K562 (cell line): ENCODE results near the gene ZFY. TPM values are rescaled to one million over a fixed set of nuclear protein-coding genes. Genes with fewer than 3 reads are reported as not detected.
"Not testable (repeated sequence)": the region's sequence is repeated elsewhere in the genome, so short reads cannot be mapped to it uniquely, and the experiment has no call there.

Experiments used
- ATAC-seq: fragments of 200-7000 bp; cut with Tn5 transposase; 3 replicates; pipeline ENCODE4 v1.9.1; 2020; ENCODE audit warnings: moderate library complexity
- BruUV-seq: library from RNA; stranded (reverse); fragments of 400-500 nt; replicated peaks from 2 replicates; lab custom pipeline; 2021; lab: Mats Ljungman, UMichigan
- CTCF ChIA-PET: fragments of 300-600 bp; formaldehyde crosslinking; extraction: SDS; loops from one replicate; lab custom pipeline; 2021; ENCODE audit warnings: low intra/inter-chr PET ratio; lab: Yijun Ruan, JAX
- POLR2A ChIA-PET: fragments of 300-600, 350-650 bp; sonication (Branson Sonifier 250); formaldehyde crosslinking; extraction: SDS; loops from one replicate; lab custom pipeline; 2021; ENCODE audit warnings: antibody characterized with exemption, inconsistent platforms; lab: Yijun Ruan, JAX
- DNase-seq, 4 experiments: peaks; one replicate each; pipeline versions ENCODE4 v3.0.0 to v3.0.0-alpha.2; 2011 to 2018; ENCODE audit warnings: low spot score in 3 of 4, mixed read lengths in 3 of 4; ENCODE audit errors: extremely low read depth in 1 of 4
- FAIRE-seq: peaks from 2 replicates; lab custom pipeline; 2011; peaks lifted over from hg19 to GRCh38; lab: Jason Lieb, UNC
- H2AFZ ChIP-seq: 2 replicates; pipeline ENCODE4 v1.6.0; 2011; ENCODE audit warnings: low read depth, low read length, control low read depth, inconsistent platforms
- H3K27ac ChIP-seq: fragments of 200-600 bp; 3 replicates; pipeline ENCODE4 v1.8.0; 2011; ENCODE audit warnings: low read depth, mild to moderate bottlenecking, control low read depth, inconsistent platforms, low read length, moderate library complexity, mixed read lengths; ENCODE audit errors: extremely low read depth
- H3K27me3 ChIP-seq, 2 experiments: fragments of 300-600 bp in 1 of 2; 2 replicates in 1 of 2; 3 replicates in 1 of 2; pipeline versions ENCODE4 v1.6.0 to v1.8.0; 2011; ENCODE audit warnings: inconsistent platforms in 2 of 2, low read length in 2 of 2, mild to moderate bottlenecking in 1 of 2, mixed read lengths in 1 of 2, moderate library complexity in 1 of 2; ENCODE audit not compliant: control insufficient read depth in 2 of 2, insufficient read depth in 2 of 2
- H3K36me3 ChIP-seq: fragments of 300-600 bp; 3 replicates; pipeline ENCODE4 v1.8.0; 2011; ENCODE audit warnings: mild to moderate bottlenecking, low read length, inconsistent platforms; ENCODE audit not compliant: control insufficient read depth, insufficient read depth
- H3K4me1 ChIP-seq, 2 experiments: fragments of 200-600 bp in 1 of 2; replicated peaks in 1 of 2; 2 replicates in 1 of 2; 3 replicates in 1 of 2; pipeline versions ENCODE4 v1.5.1 to v1.8.0; 2011; ENCODE audit warnings: inconsistent platforms in 2 of 2, low read length in 2 of 2, mild to moderate bottlenecking in 1 of 2, mixed read lengths in 1 of 2, moderate library complexity in 1 of 2; ENCODE audit not compliant: control insufficient read depth in 2 of 2, insufficient read depth in 2 of 2
- H3K4me2 ChIP-seq: 2 replicates; pipeline ENCODE4 v1.6.1; 2011; ENCODE audit warnings: low read length, control low read depth, inconsistent platforms, mixed read lengths; ENCODE audit not compliant: insufficient read depth
- H3K4me3 ChIP-seq: fragments of 200-600 bp; sonication (generic), shearing (Covaris generic); 2 replicates; pipeline ENCODE4 v1.5.1; 2016; ENCODE audit warnings: control low read depth, inconsistent platforms
- H3K79me2 ChIP-seq: fragments of 200-600 bp; 3 replicates; pipeline ENCODE4 v1.8.0; 2011; ENCODE audit warnings: low read length, inconsistent platforms; ENCODE audit not compliant: control insufficient read depth, insufficient read depth
- H3K9ac ChIP-seq, 2 experiments: 2 replicates each; pipeline versions ENCODE4 v1.6.0 to v1.6.1; 2011; ENCODE audit warnings: low read depth in 2 of 2, low read length in 2 of 2, control low read depth in 1 of 2, inconsistent platforms in 1 of 2, mild to moderate bottlenecking in 1 of 2, mixed read lengths in 1 of 2; ENCODE audit not compliant: insufficient read depth in 1 of 2
- H3K9me1 ChIP-seq: one replicate; pipeline ENCODE4 v1.6.0; 2011; ENCODE audit warnings: inconsistent platforms, mild to moderate bottlenecking, low read length, moderate library complexity; ENCODE audit not compliant: control insufficient read depth, insufficient read depth
- H3K9me3 ChIP-seq: replicated peaks from 2 replicates; pipeline ENCODE4 v1.5.1; 2011; ENCODE audit warnings: low read depth, low read length, inconsistent platforms; ENCODE audit not compliant: control insufficient read depth, insufficient read depth
- H4K20me1 ChIP-seq: replicated peaks from 2 replicates; pipeline ENCODE4 v1.6.1; 2011; ENCODE audit warnings: low read length, inconsistent platforms, mixed read lengths; ENCODE audit not compliant: control insufficient read depth, insufficient read depth
- CBFB ChIP-seq: sonication (generic); formaldehyde crosslinking; IDR thresholded peaks from 2 replicates; pipeline ENCODE4 v1.4.0; 2020; ENCODE audit warnings: mild to moderate bottlenecking, missing genetic modification reagents
- KLF10 ChIP-seq: fragments of 250-450 bp; sonication (Bioruptor Pico); IDR thresholded peaks from 2 replicates; pipeline ENCODE4 v1.6.1; 2021; ENCODE audit warnings: matching md5 sums
- MYC ChIP-seq, 2 experiments: fragments of 250-450 bp in 1 of 2; sonication (Bioruptor Pico) in 1 of 2; IDR thresholded peaks; 2 replicates each; pipeline versions ENCODE4 v1.5.1 to v1.6.1; 2012 to 2021; ENCODE audit warnings: low read depth in 2 of 2, borderline replicate concordance in 1 of 2, improper control_type of control experiment in 1 of 2, low read length in 1 of 2, mild to moderate bottlenecking in 1 of 2, moderate library complexity in 1 of 2
- STAG1 ChIP-seq: sonication (generic); formaldehyde crosslinking; IDR thresholded peaks from 2 replicates; pipeline ENCODE4 v1.5.0; 2020; ENCODE audit warnings: missing genetic modification reagents, borderline replicate concordance
- TCF7L2 ChIP-seq: fragments of 150-350 bp; IDR thresholded peaks from 2 replicates; pipeline ENCODE4 v1.6.1; 2016; ENCODE audit warnings: low read depth, mild to moderate bottlenecking, low read length, moderate library complexity
- WGBS: fragments of 100-300 bp; shearing (Covaris generic); methylation state at CpG from one replicate; pipeline ENCODE4 v1.1.6; 2016; ENCODE audit warnings: low coverage, mixed read lengths; ENCODE audit not compliant: insufficient coverage; ENCODE audit errors: missing lambda C conversion rate; 5-methylcytosine and 5-hydroxymethylcytosine counted together
- in situ Hi-C: fragments of 300-500 bp; cut with MboI; formaldehyde crosslinking; loops from 4 replicates; pipeline ENCODE4 v1.15.0; 2018; ENCODE audit warnings: inconsistent platforms, mixed read lengths
- intact Hi-C: fragments of 100-400 bp; cut with micrococcal nuclease; formaldehyde crosslinking; loops from 2 replicates; pipeline ENCODE4 v1.14.2; 2022
- polyA plus RNA-seq, 8 experiments: library from polyadenylated mRNA; depleted of rRNA in 4 of 8; stranded (reverse) in 5 of 8; unstranded in 3 of 8; fragments of >200 nt; fragmentation: Nextera tagmentation in 2 of 8; fragmentation: Illumina TruSeq in 1 of 8; extraction: Ambion mirVana in 2 of 8; extraction: Trizol in 1 of 8; gene quantifications; 2 replicates each; pipeline versions ENCODE4 v1.2.1 to v1.2.3, GENCODE V29; 2011 to 2014; ENCODE audit warnings: inconsistent platforms in 1 of 8, missing spikeins in 1 of 8
- total RNA-seq, 7 experiments: library from RNA; depleted of rRNA in 6 of 7; stranded (reverse); fragments of >200 nt in 6 of 7; fragmentation: Illumina TruSeq in 2 of 7; extraction: Trizol in 2 of 7; gene quantifications; 2 replicates each; pipeline versions ENCODE4 v1.2.1 to v1.2.3, GENCODE V29; 2011 to 2021; ENCODE audit warnings: low replicate concordance in 1 of 7

ZFY gene
- total and polyA plus RNA-seq, 9 of the 15 experiments (the other 6 are each of a cell fraction or from before 2014, with no cell fraction given), result not detected

DNA sequence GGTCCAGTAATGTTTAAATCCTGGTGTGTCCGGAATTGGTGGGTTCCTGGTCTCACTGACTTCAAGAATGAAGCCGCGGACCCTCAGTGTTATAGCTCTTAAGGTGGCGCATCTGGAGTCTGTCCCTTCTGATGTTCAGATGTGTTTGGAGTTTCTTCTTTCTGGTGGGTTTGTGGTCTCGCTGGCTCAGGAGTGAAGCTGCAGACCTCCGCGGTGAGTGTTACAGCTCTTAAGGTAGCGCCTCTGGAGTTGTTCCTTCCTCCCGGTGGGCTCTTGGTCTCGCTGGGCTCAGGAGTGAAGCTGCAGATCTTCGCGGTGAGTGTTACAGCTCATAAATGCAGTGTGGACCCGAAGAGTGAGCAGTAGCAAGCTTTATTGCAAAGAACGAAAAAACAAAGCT is 62.2 kb downstream of the ZFY start:
- CTCF ChIA-PET, BruUV-seq, H3K79me2 ChIP-seq, H3K9me3 ChIP-seq, ATAC-seq, H3K4me2 ChIP-seq, H3K4me3 ChIP-seq, FAIRE-seq, DNase-seq, H3K4me1 ChIP-seq, POLR2A ChIA-PET, intact Hi-C loops, H3K9ac ChIP-seq, in situ Hi-C loops, H4K20me1 ChIP-seq, H3K9me1 ChIP-seq, H2AFZ ChIP-seq, H3K27me3 ChIP-seq, H3K36me3 ChIP-seq, H3K27ac ChIP-seq: not testable (repeated sequence)
- no CpG with 5 or more reads among the region's 14 CpGs for WGBS

DNA sequence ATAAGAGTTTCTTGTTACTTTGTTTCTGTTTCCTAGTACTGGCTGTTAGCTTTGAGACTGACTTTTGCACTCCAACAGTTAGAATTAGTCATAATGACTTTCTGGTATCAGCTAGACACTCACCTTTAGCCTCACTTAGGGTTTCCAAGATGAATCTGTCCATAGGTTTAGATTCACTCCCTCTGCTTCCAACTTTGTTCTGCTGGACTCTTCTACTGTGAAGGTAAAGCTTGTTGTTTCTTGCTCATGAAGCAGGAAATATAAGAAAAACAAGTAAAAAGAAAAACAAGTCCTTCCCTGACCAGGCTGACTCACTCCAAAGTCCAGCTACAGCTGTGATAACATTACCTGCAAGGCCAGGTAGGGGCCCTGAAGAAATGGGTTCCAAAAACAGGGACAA is 67.0 kb downstream of the ZFY start:
- ATAC-seq (no peak), FAIRE-seq (no peak), DNase-seq (no peak)
- Histone ChIP-seq H3K79me2 (no peaks in the 10 kb centered on the region), H3K27ac (no peak overlapping the region), H4K20me1 (no peaks in the 10 kb centered on the region), H3K9me1 (no peaks in the 10 kb centered on the region), H3K36me3 (no peaks in the 10 kb centered on the region), H3K9me3 (no peaks in the 10 kb centered on the region), H3K4me3 (no peak overlapping the region), H3K9ac (no peak overlapping the region), H3K4me1 (no peaks in the 10 kb centered on the region), H3K27me3 (no peaks in the 10 kb centered on the region), H3K4me2 (no peak overlapping the region), H2AFZ (no peak overlapping the region)
- no TSS peak for BruUV-seq
- in situ Hi-C loops (no loop called here), intact Hi-C loops (no loop called here)
- ChIA-PET CTCF (no interaction called here), POLR2A (no interaction called here)
- TF ChIP-seq STAG1 (CRISPR knock-in tag) (no peak), KLF10 (CRISPR knock-in tag) (no peak), TCF7L2 (no peak), CBFB (CRISPR knock-in tag) (no peak), MYC (IDR thresholded peaks at IDR 0.05; ENCODE audit: low read depth, low read length) (no peak), MYC (CRISPR knock-in tag; IDR thresholded peaks at IDR 0.05; ENCODE audit: borderline replicate concordance, low read depth) (no peak)
